GM06990 (cell line): Measurements from ENCODE around the gene NT5C2.
A peak's percentile ranks its signal among the peaks of the same experiment; 100 is the strongest.

Experiments
- DNase-seq: peaks from one replicate; pipeline ENCODE4 v3.0.0-alpha.2; 2011; ENCODE audit not compliant: insufficient read length; ENCODE audit errors: extremely low read depth
- H3K27me3 ChIP-seq: replicated peaks from 2 replicates; pipeline ENCODE4 v1.6.0; 2011; ENCODE audit warnings: low read length; ENCODE audit not compliant: control insufficient read depth, insufficient read depth
- H3K36me3 ChIP-seq: 2 replicates; pipeline ENCODE4 v1.5.1; 2011; ENCODE audit warnings: low read length; ENCODE audit not compliant: control insufficient read depth, insufficient read depth
- H3K4me3 ChIP-seq: replicated peaks from 2 replicates; pipeline ENCODE4 v1.5.1; 2011; ENCODE audit warnings: low read depth, mild to moderate bottlenecking, control low read depth, low read length
- TF ChIP-seq, protein P1 (sequence below): IDR thresholded peaks from 2 replicates; pipeline ENCODE4 v1.5.1; 2011; ENCODE audit warnings: low read length, control low read depth, mild to moderate bottlenecking, inconsistent platforms; ENCODE audit not compliant: insufficient read depth, poor library complexity, severe bottlenecking

Gene NT5C2

DNA sequence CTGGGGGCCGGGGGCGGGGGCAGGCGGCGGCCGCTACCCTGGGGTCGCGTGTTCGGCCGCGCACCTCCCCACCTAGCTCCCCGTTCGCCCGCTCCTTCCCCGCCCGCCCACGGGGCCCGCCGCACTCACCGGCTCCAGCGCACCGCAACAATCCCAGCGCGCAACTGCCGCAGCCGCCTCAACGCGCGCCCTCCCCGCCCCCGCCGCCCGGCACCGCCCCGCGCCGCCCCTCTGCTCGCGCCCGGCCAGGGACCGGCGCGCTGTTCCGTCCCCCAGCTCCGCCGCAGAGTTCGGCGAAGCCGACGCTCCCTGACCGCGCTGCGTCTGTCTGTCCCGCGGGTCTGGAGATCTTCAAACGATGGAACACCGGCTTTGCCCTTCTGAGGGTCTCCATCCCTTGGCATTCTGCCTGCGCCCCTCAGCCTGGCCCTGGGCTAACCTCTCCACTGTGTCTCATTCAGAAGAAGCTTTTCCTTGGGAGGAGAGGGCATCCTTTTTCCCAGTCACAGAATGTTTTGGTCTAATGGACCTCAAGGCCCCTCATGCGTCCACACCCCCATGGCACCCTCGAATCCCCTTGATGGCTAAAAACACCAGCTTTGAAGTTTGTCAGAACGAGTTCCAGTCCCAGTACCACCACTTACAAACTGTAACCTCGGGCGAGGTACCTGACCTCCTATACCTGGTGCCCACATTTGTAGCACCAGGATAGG, at the start of gene NT5C2:
Gene NT5C2 (minus strand): TSS at position 166 of the 713 bp plus-strand sequence. CDS start 18,314 bp downstream, outside the sequence.
- H3K36me3 ChIP-seq, result no peaks in the 10 kb centered on the region
- TF ChIP-seq, protein P1, sequence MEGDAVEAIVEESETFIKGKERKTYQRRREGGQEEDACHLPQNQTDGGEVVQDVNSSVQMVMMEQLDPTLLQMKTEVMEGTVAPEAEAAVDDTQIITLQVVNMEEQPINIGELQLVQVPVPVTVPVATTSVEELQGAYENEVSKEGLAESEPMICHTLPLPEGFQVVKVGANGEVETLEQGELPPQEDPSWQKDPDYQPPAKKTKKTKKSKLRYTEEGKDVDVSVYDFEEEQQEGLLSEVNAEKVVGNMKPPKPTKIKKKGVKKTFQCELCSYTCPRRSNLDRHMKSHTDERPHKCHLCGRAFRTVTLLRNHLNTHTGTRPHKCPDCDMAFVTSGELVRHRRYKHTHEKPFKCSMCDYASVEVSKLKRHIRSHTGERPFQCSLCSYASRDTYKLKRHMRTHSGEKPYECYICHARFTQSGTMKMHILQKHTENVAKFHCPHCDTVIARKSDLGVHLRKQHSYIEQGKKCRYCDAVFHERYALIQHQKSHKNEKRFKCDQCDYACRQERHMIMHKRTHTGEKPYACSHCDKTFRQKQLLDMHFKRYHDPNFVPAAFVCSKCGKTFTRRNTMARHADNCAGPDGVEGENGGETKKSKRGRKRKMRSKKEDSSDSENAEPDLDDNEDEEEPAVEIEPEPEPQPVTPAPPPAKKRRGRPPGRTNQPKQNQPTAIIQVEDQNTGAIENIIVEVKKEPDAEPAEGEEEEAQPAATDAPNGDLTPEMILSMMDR, result no peak
- H3K4me3 ChIP-seq, result peak within 1 kb of the TSS; percentile 92
- peak; percentile 87 for DNase-seq
- no peaks in the 10 kb centered on the region for H3K27me3 ChIP-seq

DNA sequence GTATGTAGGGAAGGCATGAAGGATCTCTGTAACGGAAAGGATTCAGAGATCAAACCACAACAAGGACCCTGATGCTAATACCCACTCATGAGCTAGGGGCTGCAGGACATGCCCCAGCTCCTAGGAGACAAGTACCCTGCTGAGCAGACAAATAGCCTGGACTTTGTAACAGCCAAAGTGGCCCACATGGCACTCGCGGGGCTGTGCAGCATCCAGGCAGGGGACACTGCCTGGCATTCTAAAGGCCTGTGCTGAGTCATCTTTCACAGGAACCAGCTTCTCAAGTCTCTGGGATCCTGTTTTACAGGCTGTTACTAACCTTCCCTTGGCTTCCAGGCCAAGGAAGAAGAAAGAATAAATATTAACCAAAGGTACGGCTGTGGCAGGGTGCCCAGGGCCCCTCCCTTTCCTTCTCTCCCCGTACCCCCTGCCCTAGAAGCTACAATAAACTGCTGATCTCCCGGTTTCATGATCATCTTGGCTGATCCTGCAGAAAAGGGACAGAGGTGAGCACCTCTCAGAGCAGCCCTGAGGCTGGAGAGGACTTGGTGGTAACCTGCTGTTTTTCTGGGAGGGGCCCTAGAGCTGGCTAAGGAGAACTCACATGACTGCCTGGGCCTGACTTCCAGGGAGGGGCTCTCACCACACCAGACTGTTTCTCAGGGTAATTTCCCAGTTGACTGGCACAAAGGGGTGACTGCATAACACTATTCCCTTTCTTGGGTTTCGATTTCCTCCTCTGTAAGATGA, 48.4 kb upstream of the NT5C2 start:
- no peaks in the 10 kb centered on the region for H3K36me3 ChIP-seq
- TF ChIP-seq, protein P1, result no peak
- DNase-seq, result no peak
- H3K27me3 ChIP-seq, result no peaks in the 10 kb centered on the region
- H3K4me3 ChIP-seq, result no peak overlapping the region

DNA sequence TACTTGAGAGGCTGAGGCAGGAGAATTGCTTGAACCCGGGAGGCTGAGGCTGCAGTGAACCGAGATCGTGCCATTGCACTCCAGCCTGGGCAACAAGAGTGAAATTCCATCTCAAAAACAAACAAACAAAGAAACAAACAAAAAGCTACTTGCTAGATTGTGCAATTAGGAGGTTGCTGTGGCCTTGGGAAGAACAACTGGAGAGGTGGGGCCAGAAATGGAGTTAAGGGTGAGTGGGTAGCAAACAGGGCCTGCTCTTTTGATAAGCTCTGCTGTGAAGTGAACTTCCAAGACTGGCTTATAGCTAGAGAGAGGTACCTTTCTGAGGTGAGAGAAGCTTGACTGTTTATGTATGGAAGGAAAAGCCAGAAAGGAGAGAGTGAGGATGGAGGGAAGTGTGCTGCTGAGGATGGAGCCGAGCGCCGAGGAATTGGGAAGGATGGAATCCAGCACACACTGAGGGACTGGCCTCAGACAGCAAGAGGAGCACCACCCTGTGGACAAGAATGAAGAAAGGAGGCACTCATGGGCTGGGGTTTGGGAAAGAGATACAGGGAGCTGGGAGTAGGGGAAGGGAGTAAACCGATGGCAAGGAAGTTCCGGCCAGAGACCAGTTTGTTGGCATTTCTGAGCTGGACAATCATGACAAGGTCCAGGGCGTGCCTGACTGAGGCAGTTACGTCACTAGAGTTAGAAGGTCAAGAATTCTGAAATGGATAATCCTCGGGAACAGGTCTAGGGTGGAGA, 45.6 kb upstream of the NT5C2 start:
- no peaks in the 10 kb centered on the region for H3K27me3 ChIP-seq
- no peaks in the 10 kb centered on the region for H3K36me3 ChIP-seq
- H3K4me3 ChIP-seq, result no peak overlapping the region
- no peak for DNase-seq
- TF ChIP-seq, protein P1, result no peak

DNA sequence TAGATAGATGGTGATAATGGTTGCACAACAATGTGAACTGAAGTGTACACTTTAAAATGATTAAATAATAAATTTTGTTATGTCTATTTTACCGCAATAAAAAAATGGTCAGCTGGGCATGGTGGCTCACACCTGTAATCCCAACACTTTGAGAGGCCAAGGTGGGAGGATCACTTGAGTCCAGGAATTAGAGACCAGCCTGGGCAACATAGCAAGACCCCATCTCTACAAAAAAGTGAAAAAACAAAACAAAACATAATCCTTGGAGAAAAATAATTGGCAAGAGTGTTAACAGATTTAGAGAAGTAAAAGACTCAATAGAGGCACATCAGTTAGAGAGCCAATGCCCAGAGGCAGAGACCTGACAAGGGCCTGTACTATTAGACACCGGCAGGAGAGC, 42.7 kb upstream of the NT5C2 start:
- no peak for DNase-seq
- no peaks in the 10 kb centered on the region for H3K36me3 ChIP-seq
- H3K4me3 ChIP-seq, result no peak overlapping the region
- TF ChIP-seq, protein P1, result no peak
- H3K27me3 ChIP-seq, result no peaks in the 10 kb centered on the region

DNA sequence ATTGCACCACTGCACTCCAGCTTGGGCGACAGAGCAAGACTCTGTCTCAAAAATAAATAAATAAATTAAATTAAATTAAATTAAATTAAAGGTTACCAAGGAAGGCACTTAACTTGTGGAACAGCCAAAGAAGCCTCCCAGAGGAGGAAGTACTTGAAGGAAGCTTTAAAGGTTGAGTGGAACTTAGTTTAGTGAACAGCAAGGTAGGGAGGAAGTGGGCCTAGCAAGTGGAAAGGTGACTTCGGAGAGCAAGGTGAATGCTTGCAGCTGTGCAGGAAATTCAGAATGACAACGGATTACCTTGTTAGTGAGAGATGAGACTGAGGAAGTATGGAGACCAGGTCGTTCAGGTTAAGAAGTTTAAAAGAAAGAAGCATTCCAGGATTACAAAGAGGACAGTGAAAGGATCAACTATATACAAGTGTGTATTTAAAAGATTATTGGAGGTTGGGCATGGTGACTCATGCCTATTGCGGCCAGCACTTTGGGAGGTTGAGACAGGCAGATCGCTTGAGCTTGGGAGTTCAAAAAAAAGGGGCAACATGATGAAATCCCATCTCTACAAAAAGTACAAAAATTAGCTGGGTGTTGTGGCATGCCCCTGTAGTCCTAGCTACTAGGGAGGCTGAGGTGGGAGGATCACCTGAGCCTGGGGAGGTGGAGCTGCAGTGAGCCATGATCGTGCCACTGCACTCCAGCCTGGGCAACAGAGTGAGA, 39.9 kb upstream of the NT5C2 start:
- H3K27me3 ChIP-seq, result no peaks in the 10 kb centered on the region
- no peak for DNase-seq
- TF ChIP-seq, protein P1, result no peak

More for the DNA sequence above, 39.9 kb upstream of the NT5C2 start:
- no peak overlapping the region for H3K4me3 ChIP-seq
- no peaks in the 10 kb centered on the region for H3K36me3 ChIP-seq
